Gastrocnemius medialis (tissue), 4 donors: Measurements from ENCODE around the gene CXCR4.

Experiments
- POLR2A ChIP-seq, 2 donors: fragments of 450-650 bp; IDR thresholded peaks; one replicate each; pipeline ENCODE4 v1.6.1; 2017; ENCODE audit warnings: antibody characterized with exemption in 2 of 2, mild to moderate bottlenecking in 2 of 2, moderate library complexity in 2 of 2
- TF ChIP-seq, protein P1 (sequence below), 5 experiments: fragments of 450-650 bp in 3 of 5; fragments of 200-600 bp in 2 of 5; sonication (generic) in 2 of 5; IDR thresholded peaks in 4 of 5; conservative IDR thresholded peaks in 1 of 5; 1 replicate in 4 of 5; 2 replicates in 1 of 5; pipeline ENCODE4 v1.5.1; 2016 to 2019; ENCODE audit warnings: antibody characterized with exemption in 5 of 5, mild to moderate bottlenecking in 3 of 5, moderate library complexity in 3 of 5

DNA sequence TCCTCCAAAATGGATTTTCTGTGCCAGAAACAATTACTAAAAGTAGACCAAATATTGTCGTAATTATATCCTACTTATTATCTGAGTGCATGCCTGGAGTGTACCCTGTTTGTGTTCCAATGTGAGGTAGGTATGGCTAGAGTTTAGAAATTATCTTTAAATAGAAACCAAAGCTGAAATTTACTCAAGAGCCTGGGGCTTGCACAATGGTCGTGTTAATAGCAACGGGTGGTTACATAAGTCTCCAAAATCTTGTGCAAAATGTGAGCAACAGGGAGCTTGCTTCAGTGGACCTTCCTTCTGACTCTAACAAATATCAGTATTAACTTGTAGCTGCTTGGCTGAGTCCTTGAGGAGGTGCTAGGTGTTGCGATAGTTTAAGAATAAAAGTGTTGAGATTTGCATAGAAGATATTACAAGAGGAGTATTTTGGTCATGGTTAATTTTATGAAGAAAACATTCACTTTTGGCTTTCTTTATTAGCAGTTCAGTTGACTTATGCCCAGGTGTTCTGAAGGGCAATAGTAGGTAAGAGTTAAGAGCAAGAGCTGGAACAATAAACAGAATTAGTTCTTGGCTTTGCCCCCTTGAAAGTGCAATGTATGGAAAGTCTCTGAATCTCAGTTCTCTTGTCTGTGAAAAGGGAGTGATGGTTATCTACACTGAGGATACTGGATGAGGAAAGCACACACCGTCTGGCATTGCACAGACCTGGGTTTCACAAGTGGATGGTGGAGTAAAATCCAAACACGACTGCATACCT lies 4.6 kb downstream of the CXCR4 start:
- TF ChIP-seq, protein P1, sequence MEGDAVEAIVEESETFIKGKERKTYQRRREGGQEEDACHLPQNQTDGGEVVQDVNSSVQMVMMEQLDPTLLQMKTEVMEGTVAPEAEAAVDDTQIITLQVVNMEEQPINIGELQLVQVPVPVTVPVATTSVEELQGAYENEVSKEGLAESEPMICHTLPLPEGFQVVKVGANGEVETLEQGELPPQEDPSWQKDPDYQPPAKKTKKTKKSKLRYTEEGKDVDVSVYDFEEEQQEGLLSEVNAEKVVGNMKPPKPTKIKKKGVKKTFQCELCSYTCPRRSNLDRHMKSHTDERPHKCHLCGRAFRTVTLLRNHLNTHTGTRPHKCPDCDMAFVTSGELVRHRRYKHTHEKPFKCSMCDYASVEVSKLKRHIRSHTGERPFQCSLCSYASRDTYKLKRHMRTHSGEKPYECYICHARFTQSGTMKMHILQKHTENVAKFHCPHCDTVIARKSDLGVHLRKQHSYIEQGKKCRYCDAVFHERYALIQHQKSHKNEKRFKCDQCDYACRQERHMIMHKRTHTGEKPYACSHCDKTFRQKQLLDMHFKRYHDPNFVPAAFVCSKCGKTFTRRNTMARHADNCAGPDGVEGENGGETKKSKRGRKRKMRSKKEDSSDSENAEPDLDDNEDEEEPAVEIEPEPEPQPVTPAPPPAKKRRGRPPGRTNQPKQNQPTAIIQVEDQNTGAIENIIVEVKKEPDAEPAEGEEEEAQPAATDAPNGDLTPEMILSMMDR (IDR thresholded peaks at IDR 0.05 in 4 of 5, conservative IDR thresholded peaks at IDR 0.05 in 1 of 5): no peak
- TF ChIP-seq POLR2A (IDR thresholded peaks at IDR 0.05): no peak
